ENCODE results near the gene INS. TPM values are rescaled to one million over a fixed set of nuclear protein-coding genes. Genes with fewer than 3 reads are reported as not detected.
A peak's percentile ranks its signal among the peaks of the same experiment; 100 is the strongest.

INS gene
- total RNA-seq, 6 donors from 2014 or later, result 0.67 TPM; not detected in 5

- Histone ChIP-seq H3K27me3 (peaks cover 0 to 8% (median 3%) of the 10 kb centered on the region in 4 donors), H3K27ac (no peak overlapping the region), H3K9me3 (no peaks in the 10 kb centered on the region), H3K4me3 (no peak overlapping the region), H3K36me3 (no peaks in the 10 kb centered on the region), H3K4me1 (peaks cover 7 to 11% (median 9%) of the 10 kb centered on the region in 4 donors)
- DNase-seq (peak in 1 of 2 donors; percentile 51), ATAC-seq (ENCODE audit: low FRiP score in 2 of 2) (no peak)
- TF ChIP-seq POLR2AphosphoS5 (IDR thresholded peaks at IDR 0.05), result no peak
- TF ChIP-seq POLR2A (IDR thresholded peaks at IDR 0.05), result no peak
- no peak for TF ChIP-seq CTCF (IDR thresholded peaks at IDR 0.05)
- TF ChIP-seq EP300 (IDR thresholded peaks at IDR 0.05), result no peak
- WGBS, 2 donors, result 58 to 75% methylated on average over 6 to 19 of the region's 20 CpGs
Observed at GRCh38 chr11:2164861-2165555, 4.0 kb upstream of the INS start.

- Histone ChIP-seq H3K4me3 (no peak overlapping the region), H3K27me3 (peaks cover 0 to 8% (median 3%) of the 10 kb centered on the region in 4 donors), H3K4me1 (peaks cover 7 to 11% (median 9%) of the 10 kb centered on the region in 4 donors), H3K9me3 (no peaks in the 10 kb centered on the region), H3K36me3 (no peaks in the 10 kb centered on the region), H3K27ac (no peak overlapping the region)
- TF ChIP-seq POLR2AphosphoS5 (IDR thresholded peaks at IDR 0.05) (no peak), CTCF (IDR thresholded peaks at IDR 0.05) (no peak), EP300 (IDR thresholded peaks at IDR 0.05) (no peak), POLR2A (IDR thresholded peaks at IDR 0.05) (no peak)
- DNase-seq, result peak in 1 of 2 donors; percentile 70
- ATAC-seq (ENCODE audit: low FRiP score in 2 of 2), result no peak
- WGBS, 2 donors, result 80 to 92% methylated on average over 2 to 13 of the region's 22 CpGs
Observed at GRCh38 chr11:2164081-2164480, 3.1 kb upstream of the INS start.

GRCh38 chr11:2163428-2163978 is 2.5 kb upstream of the INS start:
- peak in 1 of 2 donors; percentile 68 for DNase-seq
- Histone ChIP-seq H3K9me3 (no peaks in the 10 kb centered on the region), H3K4me3 (no peak overlapping the region), H3K4me1 (peaks cover 7 to 11% (median 9%) of the 10 kb centered on the region in 4 donors), H3K27me3 (peaks cover 0 to 8% (median 3%) of the 10 kb centered on the region in 4 donors), H3K36me3 (no peaks in the 10 kb centered on the region), H3K27ac (no peak overlapping the region)
- 65 to 73% methylated on average over 7 to 9 of the region's 12 CpGs for WGBS, 2 donors
- ATAC-seq (ENCODE audit: low FRiP score in 2 of 2), result no peak
- TF ChIP-seq CTCF (IDR thresholded peaks at IDR 0.05), result no peak
- TF ChIP-seq POLR2AphosphoS5 (IDR thresholded peaks at IDR 0.05), result no peak

- DNase-seq (peak in 1 of 2 donors; percentile 82), ATAC-seq (ENCODE audit: low FRiP score in 2 of 2) (no peak)
- Histone ChIP-seq H3K4me1 (no peaks in the 10 kb centered on the region), H3K27me3 (no peaks in the 10 kb centered on the region), H3K36me3 (no peaks in the 10 kb centered on the region), H3K9me3 (no peaks in the 10 kb centered on the region), H3K27ac (no peak overlapping the region), H3K4me3 (no peak overlapping the region)
- WGBS, 2 donors, result 62 to 71% methylated on average over 12 to 26 of the region's 36 CpGs
- TF ChIP-seq POLR2A (IDR thresholded peaks at IDR 0.05), result no peak
- TF ChIP-seq EP300 (IDR thresholded peaks at IDR 0.05), result no peak
- no peak for TF ChIP-seq POLR2AphosphoS5 (IDR thresholded peaks at IDR 0.05)
- no peak for TF ChIP-seq CTCF (IDR thresholded peaks at IDR 0.05)
Observed at GRCh38 chr11:2159536-2160413, 1.2 kb downstream of the INS start.

Data from upper lobe of left lung (tissue), 6 donors.